HEK293 (cell line): Measurements from ENCODE around the gene ARHGDIB.

ENCODE experiments used
- CTCF ChIP-seq: fragments of 450-650 bp; formaldehyde crosslinking; IDR thresholded peaks from 2 replicates; pipeline ENCODE4 v1.5.1; 2016; ENCODE audit warnings: missing biosample characterization, missing genetic modification characterization
- PRDM10 ChIP-seq: fragments of 450-650 bp; formaldehyde crosslinking; IDR thresholded peaks from 2 replicates; pipeline ENCODE4 v1.5.1; 2016; ENCODE audit warnings: missing biosample characterization, missing genetic modification characterization
- REPIN1 ChIP-seq: fragments of 450-650 bp; formaldehyde crosslinking; IDR thresholded peaks from 2 replicates; pipeline ENCODE4 v1.5.1; 2017; ENCODE audit warnings: missing biosample characterization, missing genetic modification characterization, low read depth
- ZIC2 ChIP-seq: fragments of 450-650 bp; formaldehyde crosslinking; IDR thresholded peaks from 2 replicates; pipeline ENCODE4 v1.5.1; 2016; ENCODE audit warnings: missing biosample characterization, missing genetic modification characterization
- ZNF211 ChIP-seq: fragments of 450-650 bp; formaldehyde crosslinking; IDR thresholded peaks from 2 replicates; pipeline ENCODE4 v1.5.1; 2016; ENCODE audit warnings: low read depth, missing biosample characterization, missing genetic modification characterization
- ZNF239 ChIP-seq: fragments of 450-650 bp; formaldehyde crosslinking; IDR thresholded peaks from 2 replicates; pipeline ENCODE4 v1.5.1; 2016; ENCODE audit warnings: missing biosample characterization, missing genetic modification characterization
- ZNF544 ChIP-seq: fragments of 450-650 bp; formaldehyde crosslinking; IDR thresholded peaks from 2 replicates; pipeline ENCODE4 v1.5.0; 2017; ENCODE audit warnings: missing biosample characterization, missing genetic modification characterization
- ZNF560 ChIP-seq: fragments of 450-650 bp; formaldehyde crosslinking; IDR thresholded peaks from 2 replicates; pipeline ENCODE4 v1.5.1; 2017; ENCODE audit warnings: missing biosample characterization, missing genetic modification characterization, borderline replicate concordance
- ZNF660 ChIP-seq: fragments of 450-650 bp; IDR thresholded peaks from 2 replicates; pipeline ENCODE4 v1.5.1; 2018; ENCODE audit warnings: missing biosample characterization, mild to moderate bottlenecking, missing genetic modification characterization
- ZNF692 ChIP-seq: fragments of 450-650 bp; formaldehyde crosslinking; IDR thresholded peaks from 2 replicates; pipeline ENCODE4 v1.5.1; 2016; ENCODE audit warnings: missing biosample characterization, missing genetic modification characterization
- ZNF843 ChIP-seq: fragments of 450-650 bp; formaldehyde crosslinking; IDR thresholded peaks from 2 replicates; pipeline ENCODE4 v1.5.1; 2016; ENCODE audit warnings: missing biosample characterization, missing genetic modification characterization
- ZSCAN16 ChIP-seq: fragments of 450-650 bp; formaldehyde crosslinking; IDR thresholded peaks from 2 replicates; pipeline ENCODE4 v1.5.1; 2016; ENCODE audit warnings: missing biosample characterization, missing genetic modification characterization
- TF ChIP-seq, protein P1 (sequence below): fragments of 450-650 bp; formaldehyde crosslinking; IDR thresholded peaks from 2 replicates; pipeline ENCODE4 v1.5.1; 2016; ENCODE audit warnings: missing biosample characterization, missing genetic modification characterization

- TF ChIP-seq ZNF544, result no peak
- no peak for TF ChIP-seq ZNF560
- no peak for TF ChIP-seq CTCF
- TF ChIP-seq ZNF660 (tag by site-specific recombination), result no peak
- no peak for TF ChIP-seq REPIN1 (tag by site-specific recombination)
- no peak for TF ChIP-seq ZNF211 (tag by site-specific recombination)
- TF ChIP-seq ZSCAN16, result no peak
- TF ChIP-seq ZNF239 (tag by site-specific recombination), result no peak
- TF ChIP-seq, protein P1, sequence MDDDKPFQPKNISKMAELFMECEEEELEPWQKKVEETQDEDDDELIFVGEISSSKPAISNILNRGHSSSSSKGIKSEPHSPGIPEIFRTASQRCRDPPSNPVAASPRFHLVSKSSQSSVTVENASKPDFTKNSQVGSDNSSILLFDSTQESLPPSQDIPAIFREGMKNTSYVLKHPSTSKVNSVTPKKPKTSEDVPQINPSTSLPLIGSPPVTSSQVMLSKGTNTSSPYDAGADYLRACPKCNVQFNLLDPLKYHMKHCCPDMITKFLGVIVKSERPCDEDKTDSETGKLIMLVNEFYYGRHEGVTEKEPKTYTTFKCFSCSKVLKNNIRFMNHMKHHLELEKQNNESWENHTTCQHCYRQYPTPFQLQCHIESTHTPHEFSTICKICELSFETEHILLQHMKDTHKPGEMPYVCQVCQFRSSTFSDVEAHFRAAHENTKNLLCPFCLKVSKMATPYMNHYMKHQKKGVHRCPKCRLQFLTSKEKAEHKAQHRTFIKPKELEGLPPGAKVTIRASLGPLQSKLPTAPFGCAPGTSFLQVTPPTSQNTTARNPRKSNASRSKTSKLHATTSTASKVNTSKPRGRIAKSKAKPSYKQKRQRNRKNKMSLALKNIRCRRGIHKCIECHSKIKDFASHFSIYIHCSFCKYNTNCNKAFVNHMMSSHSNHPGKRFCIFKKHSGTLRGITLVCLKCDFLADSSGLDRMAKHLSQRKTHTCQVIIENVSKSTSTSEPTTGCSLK (tag by site-specific recombination), result no peak
- TF ChIP-seq ZIC2 (tag by site-specific recombination), result no peak
- no peak for TF ChIP-seq ZNF843 (tag by site-specific recombination)
- no peak for TF ChIP-seq PRDM10
- no peak for TF ChIP-seq ZNF692 (tag by site-specific recombination)
Measured at GRCh38 chr12:14963520-14963919, 2.1 kb upstream of the ARHGDIB start.
